ENCODE results near the gene MEOX1. TPM values are rescaled to one million over a fixed set of nuclear protein-coding genes. Genes with fewer than 3 reads are reported as not detected.

Gene MEOX1
- total and polyA plus RNA-seq, 2 donors (not counting 1 experiment from before 2014, with no cell fraction given) = not detected

GRCh38 chr17:43669971-43670644, 8.4 kb upstream of the MEOX1 start:
- ATAC-seq (ENCODE audit: low read depth) (no peak), DNase-seq (no peak)
- Mint-ChIP-seq H3K27me3 (peaks cover 8% of the 10 kb centered on the region), H3K27ac (no peak overlapping the region), H3K9me3 (ENCODE audit: insufficient read depth) (no peaks in the 10 kb centered on the region), H3K4me1 (peaks cover 1% of the 10 kb centered on the region), H3K4me3 (no peak overlapping the region)
- TF ChIP-seq CTCF (IDR thresholded peaks at IDR 0.05) (no peak), EZH2 (IDR thresholded peaks at IDR 0.05; ENCODE audit: borderline replicate concordance, insufficient read depth, low read depth, low read length, poor library complexity, severe bottlenecking) (no peak)
- H3K79me2 ChIP-seq (ENCODE audit: control insufficient read depth, insufficient read depth, low read length) = no peaks in the 10 kb centered on the region
- POLR2A ChIA-PET = no interaction called here
- intact Hi-C loops (cut with micrococcal nuclease) = no loop called here
- peaks cover 0 to 4% of the 10 kb centered on the region in 2 donors for H3K4me1 ChIP-seq (ENCODE audit: control insufficient read depth in 2 of 2, insufficient read depth in 2 of 2, low read length in 2 of 2)
- no peak overlapping the region for H3K9ac ChIP-seq (ENCODE audit: low read length)
- no peak overlapping the region for H3K4me2 ChIP-seq (replicated peaks; ENCODE audit: low read depth, low read length, poor library complexity, severe bottlenecking)
- no peaks in the 10 kb centered on the region for H3K9me3 ChIP-seq (ENCODE audit: control extremely low read depth in 1 of 3, control insufficient read depth in 2 of 3, insufficient read depth in 1 of 3, low read length in 2 of 3)
- H3K27me3 ChIP-seq (replicated peaks in 1 of 4; ENCODE audit: control extremely low read depth in 1 of 4, control insufficient read depth in 3 of 4, insufficient read depth in 4 of 4, low read length in 3 of 4) = peaks cover 0 to 5% (median 0%) of the 10 kb centered on the region in 4 experiments
- no peak overlapping the region for H3K27ac ChIP-seq (ENCODE audit: low read length in 2 of 2)
- WGBS (ENCODE audit: insufficient coverage) = 35% methylated on average over 4 of the region's 10 CpGs
- H4K20me1 ChIP-seq (ENCODE audit: control insufficient read depth, insufficient read depth, low read length, poor library complexity, severe bottlenecking) = no peaks in the 10 kb centered on the region
- no peaks in the 10 kb centered on the region for H3K36me3 ChIP-seq (replicated peaks in 1 of 2; ENCODE audit: control extremely low read depth in 1 of 2, control insufficient read depth in 1 of 2, extremely low read depth in 1 of 2, insufficient read depth in 2 of 2, low read length in 1 of 2)
- CTCF ChIA-PET = interaction anchor here (1.6 kb wide), 1 partner anchor 95 kb away, joined by 3 read pairs; no protein-coding TSS in a partner anchor
- no peak overlapping the region for H3K4me3 ChIP-seq (ENCODE audit: control extremely low read depth in 1 of 5, extremely low read depth in 1 of 5, insufficient read depth in 1 of 5, low read depth in 2 of 5, low read length in 4 of 5)
- H2AFZ ChIP-seq (ENCODE audit: insufficient read depth, low read depth, low read length, poor library complexity, severe bottlenecking) = no peak overlapping the region

- WGBS (ENCODE audit: insufficient coverage) = 86% methylated on average over 3 of the region's 3 CpGs
- no peak for DNase-seq
- Mint-ChIP-seq H3K27me3 (peaks cover 9% of the 10 kb centered on the region), H3K27ac (no peak overlapping the region), H3K4me1 (no peaks in the 10 kb centered on the region), H3K4me3 (no peak overlapping the region), H3K9me3 (ENCODE audit: insufficient read depth) (no peaks in the 10 kb centered on the region)
- ChIA-PET POLR2A (no interaction called here), CTCF (no interaction called here)
- peaks cover 0 to 2% (median 0%) of the 10 kb centered on the region in 4 experiments for H3K27me3 ChIP-seq (replicated peaks in 1 of 4; ENCODE audit: control extremely low read depth in 1 of 4, control insufficient read depth in 3 of 4, insufficient read depth in 4 of 4, low read length in 3 of 4)
- no peak overlapping the region for H2AFZ ChIP-seq (ENCODE audit: insufficient read depth, low read depth, low read length, poor library complexity, severe bottlenecking)
- intact Hi-C loops (cut with micrococcal nuclease) = no loop called here
- H3K9me3 ChIP-seq (ENCODE audit: control extremely low read depth in 1 of 3, control insufficient read depth in 2 of 3, insufficient read depth in 1 of 3, low read length in 2 of 3) = no peaks in the 10 kb centered on the region
- TF ChIP-seq EZH2 (IDR thresholded peaks at IDR 0.05; ENCODE audit: borderline replicate concordance, insufficient read depth, low read depth, low read length, poor library complexity, severe bottlenecking) = no peak
- TF ChIP-seq CTCF (IDR thresholded peaks at IDR 0.05) = no peak
- H3K79me2 ChIP-seq (ENCODE audit: control insufficient read depth, insufficient read depth, low read length) = no peaks in the 10 kb centered on the region
- H4K20me1 ChIP-seq (ENCODE audit: control insufficient read depth, insufficient read depth, low read length, poor library complexity, severe bottlenecking) = no peaks in the 10 kb centered on the region
- ATAC-seq (ENCODE audit: low read depth) = no peak
- no peak overlapping the region for H3K4me2 ChIP-seq (replicated peaks; ENCODE audit: low read depth, low read length, poor library complexity, severe bottlenecking)
- H3K4me3 ChIP-seq (ENCODE audit: control extremely low read depth in 1 of 5, extremely low read depth in 1 of 5, insufficient read depth in 1 of 5, low read depth in 2 of 5, low read length in 4 of 5) = no peak overlapping the region
- H3K36me3 ChIP-seq (replicated peaks in 1 of 2; ENCODE audit: control extremely low read depth in 1 of 2, control insufficient read depth in 1 of 2, extremely low read depth in 1 of 2, insufficient read depth in 2 of 2, low read length in 1 of 2) = no peaks in the 10 kb centered on the region
- H3K27ac ChIP-seq (ENCODE audit: low read length in 2 of 2) = no peak overlapping the region
- no peaks in the 10 kb centered on the region for H3K4me1 ChIP-seq (ENCODE audit: control insufficient read depth in 2 of 2, insufficient read depth in 2 of 2, low read length in 2 of 2)
- no peak overlapping the region for H3K9ac ChIP-seq (ENCODE audit: low read length)
Observed at GRCh38 chr17:43667947-43668348, 6.2 kb upstream of the MEOX1 start.
